Measurements from ENCODE around the gene B4GALNT2.
"Not testable (repeated sequence)": the region's sequence is repeated elsewhere in the genome, so short reads cannot be mapped to it uniquely, and the experiment has no call there.

B4GALNT2 gene, protein sequence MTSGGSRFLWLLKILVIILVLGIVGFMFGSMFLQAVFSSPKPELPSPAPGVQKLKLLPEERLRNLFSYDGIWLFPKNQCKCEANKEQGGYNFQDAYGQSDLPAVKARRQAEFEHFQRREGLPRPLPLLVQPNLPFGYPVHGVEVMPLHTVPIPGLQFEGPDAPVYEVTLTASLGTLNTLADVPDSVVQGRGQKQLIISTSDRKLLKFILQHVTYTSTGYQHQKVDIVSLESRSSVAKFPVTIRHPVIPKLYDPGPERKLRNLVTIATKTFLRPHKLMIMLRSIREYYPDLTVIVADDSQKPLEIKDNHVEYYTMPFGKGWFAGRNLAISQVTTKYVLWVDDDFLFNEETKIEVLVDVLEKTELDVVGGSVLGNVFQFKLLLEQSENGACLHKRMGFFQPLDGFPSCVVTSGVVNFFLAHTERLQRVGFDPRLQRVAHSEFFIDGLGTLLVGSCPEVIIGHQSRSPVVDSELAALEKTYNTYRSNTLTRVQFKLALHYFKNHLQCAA

GRCh38 chr17:49132699-49133364 is at the start of gene B4GALNT2:
TSS of gene B4GALNT2 (plus strand) at chr17:49132769. CDS start at chr17:49132793, 24 bp downstream.
- DNase-seq (ENCODE audit: low read depth in 2 of 2), result no peak

- DNase-seq (ENCODE audit: low read depth in 2 of 2), result not testable (repeated sequence)
Measured at GRCh38 chr17:49085046-49085445, 47.5 kb upstream of the B4GALNT2 start.

DNA sequence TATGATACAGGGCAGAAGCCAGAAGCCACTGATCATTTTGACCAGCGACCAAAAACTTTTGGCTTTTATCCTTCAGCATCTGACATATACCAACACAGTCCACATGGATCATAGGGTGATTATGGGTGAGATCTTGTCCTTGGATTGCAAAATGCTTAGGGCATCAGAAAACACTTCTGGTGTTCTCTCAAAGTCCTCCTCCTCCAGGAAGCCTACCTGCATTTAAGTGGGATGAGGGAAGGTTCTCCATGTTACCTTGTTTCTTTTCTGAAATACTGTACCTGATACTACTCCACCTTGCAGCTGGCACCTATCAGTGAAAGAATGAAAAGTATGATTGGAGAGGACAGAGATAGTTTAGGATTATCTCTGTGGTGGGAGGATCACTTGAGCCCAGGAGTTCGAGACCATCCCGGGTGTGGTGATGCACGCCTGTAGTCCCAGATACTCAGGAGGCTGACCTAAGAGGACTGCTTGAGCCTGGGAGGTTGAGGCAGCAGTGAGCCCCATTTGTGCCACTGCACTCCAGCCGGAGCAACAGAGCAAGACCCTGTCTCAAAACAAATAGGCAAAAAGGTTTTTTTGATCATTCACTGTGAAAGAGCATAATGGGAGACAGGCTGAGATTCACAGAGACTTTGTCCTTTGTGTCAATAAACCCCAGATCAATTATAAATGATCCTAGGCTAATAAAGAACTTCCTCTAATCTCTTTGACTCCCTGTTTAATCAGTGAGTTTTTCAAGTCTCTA is 46.8 kb upstream of the B4GALNT2 start:
- no peak for DNase-seq (ENCODE audit: low read depth in 2 of 2)

- DNase-seq (ENCODE audit: low read depth in 2 of 2), result no peak
Measured at GRCh38 chr17:49086316-49086605, 46.3 kb upstream of the B4GALNT2 start.

DNA sequence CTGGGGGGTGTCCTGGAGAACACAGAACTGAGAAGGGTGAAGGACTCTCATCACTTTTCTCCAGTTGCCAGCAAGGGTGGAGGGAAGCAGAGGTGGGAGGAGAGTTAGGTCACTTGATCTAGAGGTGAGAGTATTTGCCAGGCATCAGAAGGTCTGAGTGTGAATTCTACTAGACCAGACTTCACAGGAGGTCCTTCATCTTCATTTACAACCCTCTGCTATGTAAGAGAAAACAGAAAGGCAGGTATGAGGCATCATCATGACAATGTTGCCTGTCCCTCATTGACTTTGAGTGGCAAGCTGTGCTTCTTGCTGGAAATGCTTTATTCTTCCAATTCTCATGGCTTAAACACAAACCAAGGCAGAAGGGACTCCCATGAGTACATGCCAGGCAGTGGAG is 45.9 kb upstream of the B4GALNT2 start:
- DNase-seq (ENCODE audit: low read depth in 2 of 2), result no peak

GRCh38 chr17:49089094-49089493 is 43.5 kb upstream of the B4GALNT2 start:
- no peak for DNase-seq (ENCODE audit: low read depth in 2 of 2)

DNA sequence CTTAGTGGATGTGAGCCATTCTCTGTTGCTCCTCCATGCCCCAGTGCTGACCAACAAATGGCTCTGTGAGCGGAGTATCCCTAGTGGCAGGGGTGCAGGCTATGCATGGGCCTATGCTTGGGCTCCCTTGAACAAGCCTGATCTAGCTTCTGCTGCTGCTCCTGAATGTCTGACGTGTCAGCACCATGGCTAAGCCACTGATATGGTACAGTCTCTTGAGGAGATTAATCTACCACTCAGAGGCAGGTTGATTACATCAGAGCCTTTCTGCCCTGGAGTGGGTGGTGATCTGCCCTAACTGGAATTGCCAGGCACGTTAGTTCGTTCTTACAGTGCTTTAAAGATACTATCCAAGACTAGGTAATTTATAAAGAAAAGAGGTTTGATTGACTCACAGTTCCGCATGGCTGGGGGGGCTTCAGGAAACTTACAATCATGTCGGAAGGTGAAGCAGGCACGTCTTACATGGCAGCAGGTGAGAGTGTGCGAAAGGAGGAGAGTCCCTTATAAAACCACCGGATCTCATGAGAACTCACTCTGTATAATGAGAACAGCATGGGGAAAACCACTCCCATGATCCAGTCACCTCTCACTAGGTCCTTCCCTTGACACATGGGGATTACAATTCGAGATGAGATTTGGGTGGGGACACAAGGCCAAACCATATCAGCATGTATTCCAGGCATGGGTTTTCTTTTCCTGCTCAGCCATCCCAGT is 41.5 kb upstream of the B4GALNT2 start:
- DNase-seq (ENCODE audit: low read depth in 2 of 2), result no peak

- DNase-seq (ENCODE audit: low read depth in 2 of 2), result no peak
Measured at GRCh38 chr17:49093131-49093530, 39.4 kb upstream of the B4GALNT2 start.

DNA sequence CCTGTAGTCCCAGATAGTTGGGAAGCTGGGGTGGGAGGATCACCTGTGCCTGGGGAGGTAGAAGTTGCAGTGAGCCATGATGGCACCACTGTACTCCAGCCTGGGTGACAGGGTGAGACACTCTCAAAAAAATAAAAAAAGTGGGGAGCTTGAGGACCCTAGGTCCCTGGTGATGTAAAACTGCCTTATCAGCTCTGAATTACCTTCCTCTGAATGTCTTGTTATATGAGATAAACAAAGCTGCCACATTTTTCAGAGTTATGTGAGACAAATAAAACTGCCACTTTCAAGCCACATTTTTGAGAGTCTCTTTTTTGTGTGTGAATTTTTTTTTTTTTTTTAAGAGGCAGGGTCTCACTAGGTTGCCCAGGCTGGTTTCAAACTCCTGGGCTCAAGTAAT is 32.0 kb upstream of the B4GALNT2 start:
- DNase-seq (ENCODE audit: low read depth in 2 of 2), result no peak

- DNase-seq (ENCODE audit: low read depth in 2 of 2), result no peak
Measured at GRCh38 chr17:49101054-49101534, 31.5 kb upstream of the B4GALNT2 start.

DNA sequence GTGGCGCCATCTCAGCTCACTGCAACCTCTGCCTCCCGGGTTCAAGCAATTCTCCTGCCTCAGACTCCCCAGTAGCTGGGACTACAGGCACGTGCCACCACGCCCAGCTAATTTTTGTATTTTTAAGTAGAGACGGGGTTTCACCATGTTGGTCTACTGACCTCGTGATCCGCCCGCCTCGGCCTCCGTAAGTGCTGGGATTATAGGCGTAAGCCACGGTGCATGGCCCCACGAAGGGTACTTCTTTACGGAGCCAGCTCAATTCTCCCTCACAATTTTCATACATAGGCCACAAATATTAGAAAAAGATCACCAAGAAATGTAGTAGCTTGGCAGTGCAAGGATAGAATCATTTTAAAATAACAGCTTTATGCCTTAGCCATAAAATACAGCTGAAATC is 29.2 kb upstream of the B4GALNT2 start:
- DNase-seq (ENCODE audit: low read depth in 2 of 2), result not testable (repeated sequence)

- no peak for DNase-seq (ENCODE audit: low read depth in 2 of 2)
Measured at GRCh38 chr17:49104511-49105074, 28.0 kb upstream of the B4GALNT2 start.

GRCh38 chr17:49106321-49107210 is 26.0 kb upstream of the B4GALNT2 start:
- no peak for DNase-seq (ENCODE audit: low read depth in 2 of 2)

DNA sequence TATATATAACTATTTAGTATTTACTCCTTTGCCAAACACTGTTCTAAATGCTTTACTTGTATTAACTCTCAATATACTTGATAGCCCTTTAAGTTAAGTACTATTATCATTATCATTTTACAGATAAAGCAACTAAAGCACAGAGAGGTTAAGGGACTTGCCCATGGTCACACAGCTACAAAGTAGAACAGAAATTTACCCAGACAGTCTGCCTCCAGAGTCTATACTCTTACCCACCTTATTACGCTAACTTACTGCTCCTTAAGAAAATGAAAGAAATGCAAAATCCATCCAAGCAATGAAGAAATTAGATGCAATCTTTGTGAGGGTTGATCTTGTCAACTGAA is 25.4 kb upstream of the B4GALNT2 start:
- no peak for DNase-seq (ENCODE audit: low read depth in 2 of 2)

- DNase-seq (ENCODE audit: low read depth in 2 of 2), result no peak
Measured at GRCh38 chr17:49108318-49108717, 24.3 kb upstream of the B4GALNT2 start.

DNA sequence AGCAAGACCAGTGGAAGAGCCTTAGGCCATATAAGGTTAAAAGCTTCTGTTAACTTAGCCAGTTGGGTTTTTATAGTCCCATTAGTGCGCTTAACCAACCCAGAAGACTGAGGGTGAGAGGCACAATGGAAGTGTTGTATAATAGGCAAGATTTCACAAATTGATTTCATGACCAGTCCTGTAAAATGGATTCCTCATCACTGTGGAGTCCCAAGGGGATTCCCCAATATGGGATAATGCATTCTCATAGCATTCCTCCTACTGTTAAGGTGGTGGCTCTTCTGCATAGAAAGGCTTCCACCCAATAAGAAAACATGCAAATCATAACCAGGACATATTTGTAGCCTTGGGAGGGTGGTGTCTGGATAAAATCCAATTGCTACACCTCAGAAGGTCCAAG is 22.1 kb upstream of the B4GALNT2 start:
- DNase-seq (ENCODE audit: low read depth in 2 of 2), result no peak

GRCh38 chr17:49111934-49112333 is 20.6 kb upstream of the B4GALNT2 start:
- no peak for DNase-seq (ENCODE audit: low read depth in 2 of 2)

GRCh38 chr17:49112936-49113335 is 19.6 kb upstream of the B4GALNT2 start:
- DNase-seq (ENCODE audit: low read depth in 2 of 2), result no peak

DNA sequence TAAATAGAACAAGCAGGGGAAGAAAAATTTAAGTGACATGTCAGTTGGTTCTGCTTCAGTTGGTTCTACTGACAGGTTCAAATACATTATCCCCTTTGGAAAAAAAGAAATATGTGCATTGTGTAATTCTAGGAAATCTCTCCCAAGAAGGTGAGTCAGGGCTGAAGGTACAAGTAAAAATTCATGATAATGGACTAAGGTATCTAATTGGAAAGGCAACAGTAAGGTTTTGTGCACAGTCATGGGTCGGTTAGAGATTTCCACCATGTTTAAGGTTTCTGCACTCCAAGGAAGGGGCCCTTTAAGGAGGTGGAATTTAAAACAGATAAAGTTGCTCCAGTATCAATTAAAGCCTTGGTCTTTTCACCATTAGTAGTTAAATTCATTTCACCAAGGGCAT is 17.9 kb upstream of the B4GALNT2 start:
- no peak for DNase-seq (ENCODE audit: low read depth in 2 of 2)

DNA sequence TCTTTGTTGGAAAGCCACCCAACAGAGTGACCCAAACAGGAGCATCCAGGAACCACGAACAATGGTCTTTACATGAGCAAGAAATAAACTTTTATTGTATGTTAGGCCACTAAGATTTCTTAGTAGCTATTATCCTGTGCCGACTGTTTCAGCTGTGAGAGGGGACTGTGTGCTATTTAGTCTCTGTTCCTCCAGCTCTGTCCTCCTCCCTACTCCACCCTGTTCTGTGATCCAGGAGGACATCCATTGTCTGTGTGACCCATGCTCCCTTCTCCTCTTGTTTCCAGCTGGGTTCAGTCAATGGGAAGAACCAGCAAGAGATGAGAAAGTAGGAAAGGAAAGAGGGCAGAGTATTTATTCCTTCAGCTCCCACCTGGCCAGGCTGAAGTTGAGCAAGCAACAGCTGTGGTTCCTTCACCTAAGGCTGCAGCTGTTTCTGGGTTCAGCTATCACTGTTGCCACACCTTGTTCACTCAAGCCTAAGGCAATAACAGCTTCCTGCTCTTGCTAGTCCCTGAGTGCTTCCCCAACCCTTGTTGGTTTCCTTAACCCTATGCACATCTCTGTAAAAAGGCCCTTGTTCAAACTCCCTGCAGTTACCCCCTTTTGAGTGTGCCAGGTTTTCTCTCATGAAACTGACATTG is 14.9 kb upstream of the B4GALNT2 start:
- no peak for DNase-seq (ENCODE audit: low read depth in 2 of 2)

Measured in stimulated activated CD8-positive, alpha-beta memory T cell treated with anti-CD3 and anti-CD28 coated beads, Interleukin-2, amount 100 ng/mL, for 48 hours (primary cell).